ENCODE measurements around the gene MLNR.
A peak's percentile ranks its signal among the peaks of the same experiment; 100 is the strongest.

MLNR gene, protein sequence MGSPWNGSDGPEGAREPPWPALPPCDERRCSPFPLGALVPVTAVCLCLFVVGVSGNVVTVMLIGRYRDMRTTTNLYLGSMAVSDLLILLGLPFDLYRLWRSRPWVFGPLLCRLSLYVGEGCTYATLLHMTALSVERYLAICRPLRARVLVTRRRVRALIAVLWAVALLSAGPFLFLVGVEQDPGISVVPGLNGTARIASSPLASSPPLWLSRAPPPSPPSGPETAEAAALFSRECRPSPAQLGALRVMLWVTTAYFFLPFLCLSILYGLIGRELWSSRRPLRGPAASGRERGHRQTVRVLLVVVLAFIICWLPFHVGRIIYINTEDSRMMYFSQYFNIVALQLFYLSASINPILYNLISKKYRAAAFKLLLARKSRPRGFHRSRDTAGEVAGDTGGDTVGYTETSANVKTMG

DNA sequence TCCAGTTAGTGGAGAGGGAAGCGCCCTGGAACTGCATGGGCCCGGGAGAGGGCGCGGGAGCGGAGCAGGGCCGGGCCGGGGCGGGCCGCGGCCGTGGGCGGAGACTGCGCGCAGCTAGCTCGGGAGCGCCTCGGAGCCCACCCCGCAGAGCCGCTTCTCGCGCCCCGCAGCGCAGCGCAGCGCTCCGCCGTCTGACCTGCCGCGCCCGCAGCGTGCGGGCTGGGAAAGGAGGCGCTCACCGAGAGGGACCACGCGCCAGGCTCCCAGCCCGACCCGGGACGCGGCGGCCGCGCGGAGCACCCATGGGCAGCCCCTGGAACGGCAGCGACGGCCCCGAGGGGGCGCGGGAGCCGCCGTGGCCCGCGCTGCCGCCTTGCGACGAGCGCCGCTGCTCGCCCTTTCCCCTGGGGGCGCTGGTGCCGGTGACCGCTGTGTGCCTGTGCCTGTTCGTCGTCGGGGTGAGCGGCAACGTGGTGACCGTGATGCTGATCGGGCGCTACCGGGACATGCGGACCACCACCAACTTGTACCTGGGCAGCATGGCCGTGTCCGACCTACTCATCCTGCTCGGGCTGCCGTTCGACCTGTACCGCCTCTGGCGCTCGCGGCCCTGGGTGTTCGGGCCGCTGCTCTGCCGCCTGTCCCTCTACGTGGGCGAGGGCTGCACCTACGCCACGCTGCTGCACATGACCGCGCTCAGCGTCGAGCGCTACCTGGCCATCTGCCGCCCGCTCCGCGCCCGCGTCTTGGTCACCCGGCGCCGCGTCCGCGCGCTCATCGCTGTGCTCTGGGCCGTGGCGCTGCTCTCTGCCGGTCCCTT, at the start of gene MLNR:
TSS of gene MLNR (plus strand) at position 303 of the 820 bp plus-strand sequence. CDS start at position 303, 0 bp downstream.
- DNase-seq, result peak; percentile 28

DNA sequence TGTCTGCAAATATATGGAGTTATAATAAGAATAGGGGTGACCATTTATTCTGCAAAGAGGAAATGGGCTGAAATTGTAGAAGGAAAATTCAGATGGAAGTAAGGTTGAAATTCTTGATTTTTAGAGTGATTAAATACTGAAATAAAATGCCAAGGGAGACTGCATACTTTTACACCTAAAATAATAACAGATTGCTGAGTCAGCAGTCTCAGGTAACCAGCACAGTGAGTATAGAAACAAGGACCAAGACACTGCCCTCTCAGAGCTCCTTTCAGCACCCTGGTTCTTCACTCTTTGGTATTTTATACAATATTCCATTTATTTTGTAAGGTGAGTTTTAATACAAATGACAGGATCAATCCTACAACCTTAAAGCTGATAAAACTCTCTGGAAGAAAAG, 48.8 kb upstream of the MLNR start:
- no peak for DNase-seq

DNA sequence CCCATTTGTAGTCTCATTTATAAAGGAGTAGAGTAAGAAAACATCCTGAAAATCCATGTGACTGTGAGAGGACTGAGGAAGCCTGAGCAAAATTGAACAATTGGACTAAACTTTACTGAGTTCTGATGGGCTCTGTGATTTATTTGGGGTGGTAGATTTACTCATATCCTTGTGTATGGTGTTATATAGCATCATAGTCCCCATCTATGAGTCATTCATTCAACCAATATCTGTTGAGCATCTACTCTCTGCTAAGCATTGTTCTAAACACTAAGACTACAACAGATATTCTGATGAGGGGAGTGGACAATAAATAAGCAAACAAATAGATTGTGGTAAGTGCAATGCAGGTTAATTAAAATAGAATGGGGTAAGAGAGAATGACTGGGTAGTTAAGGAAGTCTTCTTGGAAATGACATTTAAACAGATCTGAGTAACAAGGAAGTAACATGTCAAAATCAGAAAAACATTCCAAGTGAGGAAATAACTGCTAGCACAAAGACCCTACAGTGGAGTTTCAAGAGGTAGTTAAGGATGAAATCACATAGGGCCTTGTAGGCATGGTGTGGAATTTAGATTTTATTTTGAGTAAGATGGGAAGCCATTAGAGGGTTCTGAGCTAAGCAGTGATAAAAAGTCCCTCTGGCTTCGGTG, 36.3 kb upstream of the MLNR start:
- peak; percentile 20 for DNase-seq

DNA sequence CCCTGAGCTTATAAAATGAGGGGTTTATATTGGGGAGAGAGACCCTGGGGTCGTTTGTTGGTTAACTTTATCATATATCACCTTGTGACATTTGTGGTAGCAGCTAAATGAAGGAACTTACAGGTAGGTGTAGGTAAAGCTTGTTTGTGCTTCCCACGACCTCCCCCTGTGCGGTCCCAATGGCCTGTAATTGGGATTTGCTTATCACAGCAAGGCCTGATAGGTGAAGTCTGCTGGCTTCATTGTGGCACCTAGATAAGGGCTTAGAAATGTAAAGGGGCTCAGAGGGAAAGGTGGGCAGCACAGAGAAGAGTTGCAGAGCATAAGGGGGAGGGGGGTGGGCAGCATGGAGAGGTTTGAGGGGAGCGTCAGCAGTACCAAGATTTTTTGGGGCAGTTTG, 35.5 kb upstream of the MLNR start:
- DNase-seq, result no peak

DNA sequence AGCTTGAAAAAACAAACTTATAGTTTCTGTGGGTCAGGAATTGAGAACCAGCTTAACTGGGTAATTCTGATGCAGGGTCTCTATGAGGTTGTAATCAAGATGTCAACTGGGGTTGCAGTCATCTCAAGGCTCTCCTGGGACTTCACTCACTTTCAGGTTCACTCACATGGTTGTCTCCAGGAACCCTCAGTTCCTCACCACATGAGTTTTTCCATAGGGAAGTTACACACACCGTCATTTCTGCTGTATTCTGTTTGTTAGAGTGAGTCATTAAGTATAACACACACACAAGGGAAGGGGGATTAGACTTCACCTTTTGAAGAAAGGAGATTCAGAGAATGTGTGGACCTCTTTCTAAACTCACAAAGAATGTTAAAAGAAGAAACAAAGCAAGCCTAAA, 34.9 kb upstream of the MLNR start:
- DNase-seq, result peak; percentile 28

DNA sequence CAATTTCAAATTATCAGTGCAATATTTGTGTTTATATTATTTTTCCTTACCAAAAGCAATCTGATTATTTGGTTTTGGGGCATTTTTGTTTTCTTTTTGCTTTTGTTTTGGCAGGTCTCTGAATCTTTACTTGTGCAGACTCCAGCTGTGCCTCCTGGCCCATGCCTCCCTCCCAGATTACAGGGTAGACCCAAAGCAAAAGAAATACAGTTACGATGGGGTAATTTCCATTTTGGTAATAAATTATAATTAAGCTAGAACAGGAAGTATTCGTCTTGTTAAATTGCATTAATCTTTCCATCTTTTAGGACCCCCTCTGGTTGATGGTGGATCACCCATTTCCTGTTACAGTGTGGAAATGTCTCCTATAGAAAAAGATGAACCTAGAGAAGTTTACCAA, 29.2 kb upstream of the MLNR start:
- no peak for DNase-seq

DNA sequence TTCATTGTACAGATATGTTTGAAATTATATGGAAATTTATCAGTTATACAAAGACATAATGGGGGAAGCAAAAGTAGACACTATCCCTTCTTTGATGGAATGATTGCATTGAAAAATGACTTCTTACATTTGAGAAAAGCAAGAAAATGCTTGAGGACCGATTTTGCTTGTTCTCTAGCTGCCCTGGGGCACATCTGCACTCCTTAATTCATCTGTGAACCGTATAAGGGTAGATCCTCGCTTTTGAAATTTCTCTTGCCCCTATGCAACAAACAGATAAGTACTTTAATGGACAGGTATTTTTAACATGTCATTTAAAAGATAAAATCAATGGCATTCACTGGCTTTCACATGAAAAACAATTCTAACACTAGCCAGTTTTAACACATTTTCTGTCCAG, 13.5 kb upstream of the MLNR start:
- no peak for DNase-seq

DNA sequence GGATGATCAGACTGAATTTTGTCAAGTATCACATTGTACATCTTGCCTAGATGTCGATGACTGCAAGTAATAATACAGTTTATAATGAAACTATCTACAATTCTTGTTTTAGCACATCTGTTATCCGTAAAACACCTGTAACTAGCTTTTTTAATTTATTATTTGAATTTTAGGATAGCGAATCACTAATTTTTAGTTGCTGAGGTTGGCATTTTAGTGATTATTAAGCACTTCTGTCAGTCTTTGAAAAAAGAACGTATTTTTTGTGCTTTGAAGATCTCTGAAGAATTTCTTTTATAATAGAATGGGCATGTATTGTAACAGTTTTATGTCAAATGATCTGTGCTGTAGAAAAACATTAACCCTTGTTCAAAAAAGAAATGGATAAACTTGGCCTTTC, 11.5 kb upstream of the MLNR start:
- no peak for DNase-seq

DNA sequence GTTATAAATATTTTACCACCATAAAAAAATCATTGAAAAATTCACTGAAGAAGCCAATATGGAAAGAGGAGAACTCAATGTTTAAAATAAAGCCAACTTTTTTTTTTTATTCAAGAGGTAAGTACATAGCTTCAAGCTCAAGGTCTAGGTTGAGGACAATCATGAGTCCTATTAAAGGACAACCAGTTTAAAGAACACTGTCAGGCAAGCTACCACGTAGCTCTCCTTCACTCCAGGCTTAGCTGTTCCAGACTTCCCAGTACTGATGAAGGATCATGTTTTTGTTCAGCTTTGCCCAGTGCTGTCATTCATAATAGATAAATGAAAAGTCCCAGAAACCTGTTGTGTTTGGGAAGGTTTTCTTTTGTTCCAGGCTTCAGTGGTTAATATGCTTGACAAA, 10.0 kb upstream of the MLNR start:
- no peak for DNase-seq

DNA sequence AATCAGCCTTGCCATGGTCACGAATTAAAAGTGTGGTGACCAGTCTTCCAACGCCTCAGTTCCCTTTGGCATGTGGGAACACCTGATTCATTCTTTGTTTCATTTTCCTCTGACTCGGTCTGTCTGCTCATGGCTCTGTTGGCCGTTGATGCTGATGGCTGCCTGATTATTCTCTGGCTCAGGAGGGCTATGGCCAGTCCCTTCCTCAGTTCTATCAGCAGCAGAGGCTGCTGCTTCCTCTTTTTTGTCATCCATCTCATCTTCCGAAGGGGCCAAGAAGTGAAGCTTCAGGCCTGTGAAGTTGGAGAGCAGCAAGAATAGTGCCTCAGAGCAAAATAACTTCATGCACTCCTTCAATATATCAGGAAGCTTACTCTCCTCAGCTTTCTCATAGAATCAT, 9.5 kb upstream of the MLNR start:
- no peak for DNase-seq

DNA sequence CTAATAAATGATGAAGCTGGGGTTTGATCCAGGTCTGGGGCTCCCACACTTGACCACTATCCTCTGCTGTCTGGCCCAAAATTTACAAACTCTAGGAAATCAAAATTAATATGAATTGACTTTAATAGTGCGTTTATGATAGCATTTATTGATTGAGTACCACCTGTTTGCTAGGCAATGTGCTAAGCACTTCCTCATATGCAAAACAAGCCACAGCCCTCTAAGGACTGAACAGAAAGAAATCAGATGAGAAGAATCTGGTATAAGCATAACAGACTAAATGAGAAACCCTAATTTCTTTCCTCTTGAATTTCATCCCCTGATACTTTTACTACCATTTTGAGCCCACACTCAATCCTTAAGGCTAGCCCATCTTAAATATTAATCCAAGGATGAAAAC, 6.6 kb upstream of the MLNR start:
- DNase-seq, result no peak

DNA sequence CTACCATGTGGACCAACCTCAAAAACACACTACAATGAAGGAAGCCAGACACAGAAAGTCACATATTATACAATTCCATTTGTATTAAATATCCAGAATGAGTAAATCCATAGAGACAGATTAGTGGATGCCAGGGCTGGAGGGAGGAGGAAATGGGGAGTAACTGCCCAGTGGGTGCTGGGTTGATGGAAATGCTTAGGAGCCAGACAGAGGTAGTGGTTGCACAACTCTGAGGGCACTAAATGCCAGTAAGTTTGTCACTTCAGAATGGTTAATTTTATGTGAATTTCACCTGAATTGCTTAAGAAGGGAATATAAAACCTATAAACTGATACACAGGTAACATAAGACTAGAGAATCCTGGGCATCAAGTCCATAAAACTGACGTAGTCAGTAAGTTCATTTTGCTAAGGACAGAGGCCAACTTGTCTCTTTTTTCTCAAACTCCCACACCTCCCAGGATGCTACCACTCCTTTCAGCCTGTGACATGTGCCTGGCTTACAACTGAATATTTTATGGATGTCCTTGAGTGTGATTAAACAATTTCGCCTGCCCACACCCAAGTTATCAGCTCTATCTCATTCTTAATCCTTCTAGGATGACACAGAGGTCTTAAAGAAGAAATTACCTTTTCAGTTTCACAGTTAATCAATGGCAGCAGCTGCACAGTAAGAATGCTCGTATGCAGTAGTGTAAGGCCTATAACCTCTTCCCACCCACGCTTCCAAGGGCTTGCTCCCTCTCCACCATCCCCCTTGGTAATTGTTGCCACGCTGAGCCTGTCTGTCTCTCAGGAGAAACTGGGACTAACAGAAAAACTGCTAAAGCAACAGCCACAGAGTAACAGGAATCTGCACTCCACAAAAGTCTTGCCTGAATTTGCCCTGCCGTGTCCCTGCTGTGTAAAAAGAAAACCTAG, 5.9 kb upstream of the MLNR start:
- DNase-seq, result no peak

DNA sequence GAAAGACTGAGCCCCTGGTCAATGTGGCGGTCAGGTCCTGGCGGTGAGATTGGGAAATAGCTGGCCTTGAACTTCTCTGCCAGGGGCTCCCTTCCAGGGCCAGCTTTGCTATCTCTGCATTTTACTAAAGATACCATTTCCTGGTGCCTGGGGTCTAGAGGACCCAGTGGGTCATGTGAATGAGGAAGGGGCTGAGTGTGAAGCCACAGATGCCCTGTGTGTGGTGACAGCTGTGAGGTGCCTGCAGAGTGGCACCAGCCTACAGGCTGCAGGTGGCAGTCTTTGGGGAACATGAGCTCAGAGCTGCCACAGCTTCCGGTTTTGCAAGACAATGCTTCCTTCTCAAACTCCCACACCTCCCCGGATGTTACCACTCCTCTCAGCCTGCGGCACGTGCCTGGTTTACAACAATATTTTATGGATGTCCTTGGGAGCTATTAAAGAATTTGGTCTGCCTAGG, 5.2 kb upstream of the MLNR start:
- peak; percentile 61 for DNase-seq

DNA sequence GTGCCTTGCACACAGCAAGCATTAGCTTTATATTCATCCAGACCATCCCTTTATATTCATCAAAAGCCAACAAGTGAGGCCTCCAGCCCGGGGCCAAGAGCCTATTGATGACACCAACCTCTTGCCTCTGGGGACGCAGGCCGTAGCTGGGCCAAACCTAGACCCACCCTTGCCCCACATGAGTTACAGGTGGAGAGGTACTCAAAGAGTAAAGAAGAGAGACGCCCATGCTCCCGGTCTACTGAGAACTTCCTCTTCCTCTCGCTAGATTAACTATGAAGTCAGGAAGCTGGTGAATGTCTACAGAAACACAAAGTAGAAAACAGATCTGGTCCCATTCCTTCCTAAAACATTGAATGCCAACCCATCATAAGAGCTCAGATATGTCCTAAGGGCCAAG, 3.8 kb upstream of the MLNR start:
- DNase-seq, result no peak

DNA sequence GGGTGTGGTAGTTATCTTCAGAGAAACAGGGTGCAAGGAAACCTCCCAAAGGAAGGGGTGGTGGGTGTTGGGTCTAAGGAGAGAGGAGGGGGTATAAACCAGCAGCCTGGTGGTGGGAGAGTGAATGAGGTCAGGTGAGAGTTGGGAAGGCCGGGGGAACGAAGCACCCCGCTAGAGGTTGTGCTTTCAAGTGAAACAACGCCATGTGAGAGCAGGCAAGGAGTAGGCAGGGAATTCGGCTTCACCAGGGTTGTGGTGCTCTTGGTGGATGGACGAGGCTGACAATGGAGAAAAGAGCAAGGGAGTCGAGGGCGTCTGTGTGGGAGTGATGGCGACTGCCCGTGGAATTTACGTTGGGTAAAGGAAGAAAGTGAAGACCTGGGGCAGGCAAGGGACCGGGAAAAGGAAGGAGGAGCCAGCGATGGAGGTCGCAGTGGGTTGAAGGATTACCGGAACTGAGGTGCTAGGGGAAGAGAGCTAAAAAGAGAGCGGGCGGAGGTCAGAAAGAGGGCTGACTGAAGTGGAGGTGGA, 2.1 kb upstream of the MLNR start:
- no peak for DNase-seq

DNA sequence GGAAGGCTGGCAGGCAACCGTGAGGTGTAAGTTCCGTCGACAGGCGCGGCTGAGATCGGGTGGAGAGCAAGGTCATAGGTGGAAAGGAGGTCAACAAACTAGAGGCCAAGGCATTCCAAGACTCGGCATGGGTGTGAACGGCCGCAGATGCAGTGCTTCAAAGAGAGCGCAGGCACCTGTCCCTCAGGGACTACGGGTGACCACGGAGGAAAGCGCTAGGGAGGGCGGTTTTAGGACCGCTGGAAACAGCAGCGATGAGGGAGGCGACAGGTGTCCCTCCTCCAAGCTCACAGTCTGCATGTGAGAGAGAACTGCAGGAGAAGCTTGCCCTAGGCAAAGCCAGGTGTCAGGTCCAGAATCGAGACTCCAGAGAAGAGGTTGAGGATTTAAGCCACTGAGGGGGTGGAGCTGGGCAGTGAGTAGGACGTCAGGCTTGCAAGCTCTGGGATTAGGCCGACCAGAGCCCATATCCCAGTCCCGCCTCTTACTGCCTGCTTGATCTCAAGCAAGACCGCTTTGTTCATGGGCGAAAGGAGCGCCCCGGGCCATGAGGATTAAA, 1.6 kb upstream of the MLNR start:
- DNase-seq, result no peak

DNA sequence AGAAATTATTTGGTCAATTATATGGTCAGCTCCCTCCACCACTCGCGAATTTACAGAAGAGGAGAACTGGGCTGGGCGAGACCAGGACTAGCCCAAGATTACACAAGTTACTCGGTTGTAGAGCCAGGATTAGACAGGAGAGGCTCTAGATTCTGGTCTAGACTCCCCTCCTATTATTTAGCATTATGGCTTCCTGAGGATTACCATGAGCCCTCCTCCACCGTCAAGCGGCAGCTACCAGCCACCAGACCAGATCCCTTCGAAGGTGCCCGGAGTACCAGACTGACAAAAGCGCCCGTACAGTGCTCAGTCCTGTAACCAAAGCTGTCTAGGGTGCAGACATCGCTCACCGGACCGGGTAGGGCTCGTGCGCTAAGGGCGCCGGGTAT, 497 bp upstream of the MLNR start:
- no peak for DNase-seq

DNA sequence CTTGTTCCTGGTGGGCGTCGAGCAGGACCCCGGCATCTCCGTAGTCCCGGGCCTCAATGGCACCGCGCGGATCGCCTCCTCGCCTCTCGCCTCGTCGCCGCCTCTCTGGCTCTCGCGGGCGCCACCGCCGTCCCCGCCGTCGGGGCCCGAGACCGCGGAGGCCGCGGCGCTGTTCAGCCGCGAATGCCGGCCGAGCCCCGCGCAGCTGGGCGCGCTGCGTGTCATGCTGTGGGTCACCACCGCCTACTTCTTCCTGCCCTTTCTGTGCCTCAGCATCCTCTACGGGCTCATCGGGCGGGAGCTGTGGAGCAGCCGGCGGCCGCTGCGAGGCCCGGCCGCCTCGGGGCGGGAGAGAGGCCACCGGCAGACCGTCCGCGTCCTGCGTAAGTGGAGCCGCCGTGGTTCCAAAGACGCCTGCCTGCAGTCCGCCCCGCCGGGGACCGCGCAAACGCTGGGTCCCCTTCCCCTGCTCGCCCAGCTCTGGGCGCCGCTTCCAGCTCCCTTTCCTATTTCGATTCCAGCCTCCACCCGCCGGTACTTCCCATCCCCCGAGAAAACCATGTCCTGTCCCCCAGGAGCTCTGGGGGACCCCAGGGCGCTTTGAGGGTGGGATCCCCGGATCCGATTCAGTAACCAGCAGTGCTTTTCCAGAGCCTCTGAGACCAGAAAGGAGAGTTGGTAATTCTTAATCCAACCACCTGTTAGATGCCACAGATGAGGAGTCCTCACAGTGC, 885 bp downstream of the MLNR start:
- DNase-seq, result no peak

DNA sequence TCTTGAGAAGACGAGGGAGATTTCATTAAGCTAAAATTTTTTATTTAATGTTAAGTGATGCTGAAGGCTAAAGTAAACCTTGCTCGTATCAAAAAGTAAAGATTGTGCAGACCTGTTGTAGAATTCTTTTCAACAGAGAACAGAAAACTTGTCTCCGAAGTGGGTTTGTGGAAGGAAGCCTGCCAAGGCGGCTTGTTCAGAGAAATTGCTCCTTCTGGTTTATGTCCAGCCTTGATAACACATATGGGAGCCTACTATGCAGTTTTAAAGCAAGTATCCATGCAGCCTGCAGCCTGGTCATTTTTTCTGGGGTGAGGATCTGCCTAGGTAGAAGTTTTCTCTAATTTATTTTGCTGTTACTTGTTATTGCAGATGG, 1.4 kb downstream of the MLNR start:
- DNase-seq, result no peak

DNA sequence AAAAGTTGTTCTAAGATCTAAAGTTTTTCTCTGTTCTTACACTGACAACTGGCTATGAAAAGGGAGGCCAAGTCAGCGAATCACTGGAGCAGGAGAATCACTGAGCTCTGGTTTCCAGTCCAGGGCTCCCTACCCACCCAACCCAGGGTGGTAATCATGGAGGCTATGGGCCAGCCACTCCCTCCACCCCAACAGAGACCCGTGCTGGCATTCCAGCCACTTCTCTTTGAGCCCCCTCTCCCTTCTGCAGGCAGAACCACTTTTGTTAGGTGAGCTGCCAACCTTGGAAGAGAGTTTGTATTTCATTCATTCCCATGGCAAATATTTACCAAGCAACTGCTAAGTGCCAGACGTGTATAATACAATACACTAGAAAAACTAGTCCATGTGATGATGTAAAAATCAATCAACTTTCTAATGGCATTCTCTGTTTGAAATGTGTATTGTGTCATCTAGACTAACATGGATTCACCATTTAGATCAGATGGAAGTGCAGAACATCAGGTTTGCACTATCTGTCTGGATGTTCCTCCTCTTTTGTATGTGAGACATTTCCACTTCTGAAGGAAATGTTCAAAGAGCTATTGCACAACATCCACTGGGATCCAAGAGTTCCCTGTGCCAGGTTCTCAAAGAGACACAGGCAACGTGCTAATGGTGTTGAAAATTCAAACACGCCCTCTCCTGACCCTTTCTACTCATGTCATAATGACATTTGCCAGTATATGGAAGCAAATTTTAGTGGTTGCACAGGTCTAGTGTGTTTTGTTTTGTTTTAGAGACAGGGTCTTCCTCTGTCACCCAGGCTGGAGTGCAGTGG, 5.3 kb downstream of the MLNR start:
- no peak for DNase-seq
